ENCODE data around the gene SGTA. TPM values are rescaled to one million over a fixed set of nuclear protein-coding genes. Genes with fewer than 3 reads are reported as not detected.

SGTA gene
- total RNA-seq, 1 experiment from 2014 or later = 31.2 TPM

DNA sequence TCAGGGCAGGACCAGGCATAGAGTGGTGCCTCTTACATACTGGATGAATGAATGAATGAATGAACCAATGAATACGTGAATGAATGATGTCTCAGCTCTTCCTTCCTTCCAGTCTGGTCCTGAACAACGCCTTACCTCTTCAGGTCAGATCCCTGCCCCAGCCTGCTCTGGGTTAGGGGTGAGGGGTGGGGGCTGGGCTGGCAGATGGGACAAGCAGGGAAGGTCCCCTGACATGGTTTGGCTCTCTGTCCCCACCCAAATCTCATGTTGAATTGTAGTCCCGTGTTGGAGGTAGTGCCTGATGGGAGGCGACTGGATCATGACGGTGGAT, 71.2 kb downstream of the SGTA start:
- Histone ChIP-seq H3K9ac (ENCODE audit: low read length) (no peak overlapping the region), H3K27me3 (ENCODE audit: low read length) (no peaks in the 10 kb centered on the region), H3K4me3 (ENCODE audit: low read length) (no peak overlapping the region), H3K4me2 (ENCODE audit: low read depth, low read length, poor library complexity, severe bottlenecking) (no peak overlapping the region), H2AFZ (ENCODE audit: low read length) (no peak overlapping the region), H4K20me1 (ENCODE audit: insufficient read depth, low read depth, low read length) (no peaks in the 10 kb centered on the region), H3K9me2 (replicated peaks; ENCODE audit: insufficient read depth, low read length) (no peaks in the 10 kb centered on the region), H3K4me1 (ENCODE audit: low read length) (peaks cover 12% of the 10 kb centered on the region), H3K36me3 (ENCODE audit: insufficient read depth, low read length) (no peaks in the 10 kb centered on the region), H3K27ac (ENCODE audit: low read length) (no peak overlapping the region), H3K9me3 (ENCODE audit: low read length) (peaks cover 10% of the 10 kb centered on the region), H3K79me2 (ENCODE audit: low read length) (no peaks in the 10 kb centered on the region)
- no peak for DNase-seq

DNA sequence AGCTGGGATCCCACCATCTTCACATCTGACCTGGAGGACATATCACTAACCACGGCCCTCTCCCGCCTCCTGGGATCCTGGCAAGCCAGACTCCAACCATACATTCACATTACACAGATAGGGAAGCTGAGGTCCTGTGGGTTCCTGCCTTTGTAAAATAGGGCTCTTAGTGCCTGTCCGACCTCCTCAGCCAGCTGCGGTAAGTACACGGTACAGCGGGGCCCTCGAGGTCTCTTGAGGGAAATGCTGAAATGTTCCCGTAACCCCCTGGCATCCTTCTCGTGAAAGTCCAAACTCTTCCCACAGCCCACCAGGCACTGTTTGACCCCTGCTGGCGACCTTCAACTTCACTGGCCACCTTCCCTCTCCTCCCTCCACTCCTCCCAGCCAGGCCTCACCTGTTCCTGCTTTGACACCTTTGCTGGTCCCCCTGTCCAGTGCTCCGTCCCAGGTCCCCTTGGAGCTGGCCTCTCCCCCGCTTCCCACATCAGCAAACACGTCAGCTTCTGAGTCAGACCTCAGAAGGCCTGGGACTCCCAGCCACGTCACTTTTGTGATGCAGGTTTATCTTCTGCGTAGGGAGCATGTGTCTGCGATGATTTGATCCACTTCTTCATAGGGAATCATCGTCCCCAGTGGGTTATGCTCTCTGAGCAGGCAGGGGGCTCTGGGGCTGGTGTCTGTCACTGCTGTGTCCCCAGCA, 71.8 kb downstream of the SGTA start:
- Histone ChIP-seq H3K36me3 (ENCODE audit: insufficient read depth, low read length) (no peaks in the 10 kb centered on the region), H4K20me1 (ENCODE audit: insufficient read depth, low read depth, low read length) (no peaks in the 10 kb centered on the region), H3K4me1 (ENCODE audit: low read length) (peaks cover 12% of the 10 kb centered on the region), H3K4me2 (ENCODE audit: low read depth, low read length, poor library complexity, severe bottlenecking) (no peak overlapping the region), H2AFZ (ENCODE audit: low read length) (no peak overlapping the region), H3K9ac (ENCODE audit: low read length) (no peak overlapping the region), H3K9me3 (ENCODE audit: low read length) (peaks cover 10% of the 10 kb centered on the region), H3K79me2 (ENCODE audit: low read length) (no peaks in the 10 kb centered on the region), H3K27me3 (ENCODE audit: low read length) (no peaks in the 10 kb centered on the region), H3K27ac (ENCODE audit: low read length) (no peak overlapping the region), H3K4me3 (ENCODE audit: low read length) (no peak overlapping the region), H3K9me2 (replicated peaks; ENCODE audit: insufficient read depth, low read length) (no peaks in the 10 kb centered on the region)
- no peak for DNase-seq

DNA sequence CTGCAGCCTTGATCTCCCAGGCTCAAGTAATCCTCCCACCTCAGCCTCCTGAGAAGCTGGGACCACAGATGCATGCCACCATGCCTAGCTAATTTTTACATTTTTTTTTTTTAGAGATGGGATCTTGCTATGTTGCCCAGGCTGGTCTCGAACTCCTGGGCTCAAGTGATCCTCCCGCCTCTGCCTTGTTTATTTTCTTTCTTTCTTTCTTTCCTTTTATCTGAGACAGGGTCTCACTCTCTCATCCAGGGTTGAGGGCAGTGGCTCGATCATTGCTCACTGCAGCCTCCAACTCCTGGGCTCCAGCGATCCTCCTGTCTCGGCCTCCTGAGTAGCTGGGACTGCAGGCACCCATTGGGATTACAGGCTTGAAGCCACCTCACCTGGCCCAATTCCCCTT, 76.8 kb downstream of the SGTA start:
- DNase-seq = no peak
- no peak overlapping the region for H3K9ac ChIP-seq (ENCODE audit: low read length)

More for the DNA sequence above, 76.8 kb downstream of the SGTA start:
- H4K20me1 ChIP-seq (ENCODE audit: insufficient read depth, low read depth, low read length) = no peaks in the 10 kb centered on the region
- no peaks in the 10 kb centered on the region for H3K27me3 ChIP-seq (ENCODE audit: low read length)
- H3K79me2 ChIP-seq (ENCODE audit: low read length) = no peaks in the 10 kb centered on the region
- no peak overlapping the region for H2AFZ ChIP-seq (ENCODE audit: low read length)
- H3K9me2 ChIP-seq (replicated peaks; ENCODE audit: insufficient read depth, low read length) = no peaks in the 10 kb centered on the region
- H3K9me3 ChIP-seq (ENCODE audit: low read length) = no peaks in the 10 kb centered on the region
- no peak overlapping the region for H3K27ac ChIP-seq (ENCODE audit: low read length)
- peaks cover 11% of the 10 kb centered on the region for H3K4me1 ChIP-seq (ENCODE audit: low read length)
- no peak overlapping the region for H3K4me2 ChIP-seq (ENCODE audit: low read depth, low read length, poor library complexity, severe bottlenecking)
- H3K4me3 ChIP-seq (ENCODE audit: low read length) = no peak overlapping the region
- H3K36me3 ChIP-seq (ENCODE audit: insufficient read depth, low read length) = no peaks in the 10 kb centered on the region

Other genes starting within 250 kb of the SGTA start
- gene GNG7, start 80.6 kb downstream of the SGTA start, total RNA-seq (2014; rRNA removed; shearing (Covaris generic); ENCODE audit: low replicate concordance) = 0.19 and 1.3 TPM in 2 replicates
- not detected in 2 replicates for gene DIRAS1, start 61.9 kb downstream of the SGTA start, total RNA-seq (2014; rRNA removed; shearing (Covaris generic); ENCODE audit: low replicate concordance)
- gene SLC39A3, start 43.3 kb downstream of the SGTA start, total RNA-seq (2014; rRNA removed; shearing (Covaris generic); ENCODE audit: low replicate concordance) = 28.6 and 55.3 TPM in 2 replicates
- 57.0 and 148 TPM in 2 replicates for gene THOP1, start 2.2 kb upstream of the SGTA start, total RNA-seq (2014; rRNA removed; shearing (Covaris generic); ENCODE audit: low replicate concordance)
- gene ZNF554, start 36.6 kb upstream of the SGTA start, total RNA-seq (2014; rRNA removed; shearing (Covaris generic); ENCODE audit: low replicate concordance) = 2.6 and 4.0 TPM in 2 replicates
- 1.4 TPM in 2 replicates for gene ZNF555, start 58.2 kb upstream of the SGTA start, total RNA-seq (2014; rRNA removed; shearing (Covaris generic); ENCODE audit: low replicate concordance)
- gene ZNF556, start 84.1 kb upstream of the SGTA start, total RNA-seq (2014; rRNA removed; shearing (Covaris generic); ENCODE audit: low replicate concordance) = not detected in 2 replicates
- 1.0 and 3.3 TPM in 2 replicates for gene ZNF57, start 117.7 kb upstream of the SGTA start, total RNA-seq (2014; rRNA removed; shearing (Covaris generic); ENCODE audit: low replicate concordance)
- not detected in 2 replicates for gene ZNF77, start 161.7 kb upstream of the SGTA start, total RNA-seq (2014; rRNA removed; shearing (Covaris generic); ENCODE audit: low replicate concordance)
- 3.4 and 5.0 TPM in 2 replicates for gene TLE6, start 194.3 kb upstream of the SGTA start, total RNA-seq (2014; rRNA removed; shearing (Covaris generic); ENCODE audit: low replicate concordance)
- gene TLE2, start 246.0 kb upstream of the SGTA start, total RNA-seq (2014; rRNA removed; shearing (Covaris generic); ENCODE audit: low replicate concordance) = not detected in 2 replicates